K562 (cell line): ENCODE measurements around the gene DPP3. TPM values are rescaled to one million over a fixed set of nuclear protein-coding genes. Genes with fewer than 3 reads are reported as not detected.

Experiments used
- CREBBP ChIP-seq: IDR thresholded peaks from one replicate; pipeline ENCODE4 v1.6.1; 2012; ENCODE audit warnings: low read depth, mild to moderate bottlenecking, control low read depth, inconsistent platforms, low read length
- CUX1 ChIP-seq: fragments of 200-800 bp; sonication (Bioruptor generic); IDR thresholded peaks from 2 replicates; pipeline ENCODE4 v1.6.1; 2016; ENCODE audit warnings: missing genetic modification characterization, missing compliant biosample characterization
- EGR1 ChIP-seq: fragments of 450-650 bp; conservative IDR thresholded peaks from 2 replicates; pipeline ENCODE4 v1.6.1; 2017; ENCODE audit warnings: mild to moderate bottlenecking
- ESRRB ChIP-seq: fragments of 250-450 bp; sonication (Bioruptor Pico); IDR thresholded peaks from 2 replicates; pipeline ENCODE4 v1.5.0; 2020; ENCODE audit warnings: mild to moderate bottlenecking, moderate library complexity, borderline replicate concordance
- FOXJ3 ChIP-seq: sonication (generic); formaldehyde crosslinking; IDR thresholded peaks from 2 replicates; pipeline ENCODE4 v1.4.0; 2020; ENCODE audit warnings: mild to moderate bottlenecking, missing genetic modification reagents
- MAX ChIP-seq: sonication (generic); formaldehyde crosslinking; IDR thresholded peaks from 2 replicates; pipeline ENCODE4 v1.9.0; 2022; ENCODE audit warnings: mild to moderate bottlenecking, missing genetic modification reagents
- PATZ1 ChIP-seq: fragments of 250-450 bp; sonication (Bioruptor Pico); IDR thresholded peaks from 2 replicates; pipeline ENCODE4 v1.5.0; 2020; ENCODE audit warnings: mild to moderate bottlenecking, borderline replicate concordance
- RBM22 ChIP-seq: fragments of 200-400 bp; formaldehyde crosslinking; IDR thresholded peaks from 2 replicates; pipeline ENCODE4 v1.6.1; 2018; ENCODE audit warnings: low read length, low read depth; ENCODE audit not compliant: poor library complexity, severe bottlenecking
- SAFB ChIP-seq: fragments of 200-400 bp; formaldehyde crosslinking; IDR thresholded peaks from 2 replicates; pipeline ENCODE4 v1.6.1; 2017; ENCODE audit warnings: low read depth, low read length, borderline replicate concordance
- SOX6 ChIP-seq: fragments of 450-650 bp; IDR thresholded peaks from 2 replicates; pipeline ENCODE4 v1.6.1; 2014; ENCODE audit warnings: mild to moderate bottlenecking
- TSHZ1 ChIP-seq: fragments of 250-450 bp; sonication (Bioruptor Pico); IDR thresholded peaks from 2 replicates; pipeline ENCODE4 v1.4.0; 2020; ENCODE audit warnings: mild to moderate bottlenecking, moderate library complexity
- USF1 ChIP-seq: sonication (generic); formaldehyde crosslinking; IDR thresholded peaks from 2 replicates; pipeline ENCODE4 v1.9.0; 2022; ENCODE audit warnings: mild to moderate bottlenecking, missing genetic modification reagents
- ZBED1 ChIP-seq: IDR thresholded peaks from 2 replicates; pipeline ENCODE4 v1.6.1; 2014
- ZBTB7A ChIP-seq: IDR thresholded peaks from 2 replicates; pipeline ENCODE4 v1.6.1; 2011; ENCODE audit warnings: low read depth, mild to moderate bottlenecking, low read length, moderate library complexity, borderline replicate concordance; ENCODE audit not compliant: control insufficient read depth
- ZNF347 ChIP-seq: fragments of 450-650 bp; formaldehyde crosslinking; IDR thresholded peaks from 2 replicates; pipeline ENCODE4 v1.4.0; 2020; ENCODE audit warnings: low read depth, mild to moderate bottlenecking, moderate library complexity
- ZNF77 ChIP-seq: fragments of 250-450 bp; sonication (Bioruptor Pico); IDR thresholded peaks from 2 replicates; pipeline ENCODE4 v1.5.0; 2020
- polyA plus RNA-seq, 8 experiments: library from polyadenylated mRNA; depleted of rRNA in 4 of 8; stranded (reverse) in 5 of 8; unstranded in 3 of 8; fragments of >200 nt; fragmentation: Nextera tagmentation in 2 of 8; fragmentation: Illumina TruSeq in 1 of 8; extraction: Ambion mirVana in 2 of 8; extraction: Trizol in 1 of 8; gene quantifications; 2 replicates each; pipeline versions ENCODE4 v1.2.1 to v1.2.3, GENCODE V29; 2011 to 2014; ENCODE audit warnings: inconsistent platforms in 1 of 8, missing spikeins in 1 of 8
- total RNA-seq, 7 experiments: library from RNA; depleted of rRNA in 6 of 7; stranded (reverse); fragments of >200 nt in 6 of 7; fragmentation: Illumina TruSeq in 2 of 7; extraction: Trizol in 2 of 7; gene quantifications; 2 replicates each; pipeline versions ENCODE4 v1.2.1 to v1.2.3, GENCODE V29; 2011 to 2021; ENCODE audit warnings: low replicate concordance in 1 of 7

The DPP3 gene
- total and polyA plus RNA-seq, 9 of the 15 experiments (the other 6 are each of a cell fraction or from before 2014, with no cell fraction given) = 3.7 to 69.2 (median 43.3) TPM

- TF ChIP-seq CUX1 (CRISPR knock-in tag) (no peak), FOXJ3 (CRISPR knock-in tag) (no peak), PATZ1 (CRISPR knock-in tag) (no peak), ESRRB (CRISPR knock-in tag) (no peak), SOX6 (no peak), RBM22 (no peak), ZBTB7A (peak; percentile 68; the same call in 1 of the 2 replicates), USF1 (CRISPR knock-in tag) (no peak), SAFB (0 out of 2 replicates have a peak, but pooled peaks have one; percentile 9), TSHZ1 (CRISPR knock-in tag) (no peak), ZBED1 (no peak), MAX (CRISPR knock-in tag) (no peak), ZNF77 (CRISPR knock-in tag) (no peak), CREBBP (no peak), EGR1 (0 out of 2 replicates have a peak, but pooled peaks have one; percentile 11), ZNF347 (CRISPR knock-in tag) (no peak)
These were observed 13.1 kb upstream of the DPP3 start (continued) for GRCh38 chr11:66467034-66467659.
